SIG-M5 (cell line): ENCODE results near the gene IER3IP1.
"Not testable (repeated sequence)": the region's sequence is repeated elsewhere in the genome, so short reads cannot be mapped to it uniquely, and the experiment has no call there.

Source experiments
- DNase-seq: peaks from one replicate; lab custom pipeline; 2025; lab: John Stamatoyannopoulos, UW

The IER3IP1 gene

DNA sequence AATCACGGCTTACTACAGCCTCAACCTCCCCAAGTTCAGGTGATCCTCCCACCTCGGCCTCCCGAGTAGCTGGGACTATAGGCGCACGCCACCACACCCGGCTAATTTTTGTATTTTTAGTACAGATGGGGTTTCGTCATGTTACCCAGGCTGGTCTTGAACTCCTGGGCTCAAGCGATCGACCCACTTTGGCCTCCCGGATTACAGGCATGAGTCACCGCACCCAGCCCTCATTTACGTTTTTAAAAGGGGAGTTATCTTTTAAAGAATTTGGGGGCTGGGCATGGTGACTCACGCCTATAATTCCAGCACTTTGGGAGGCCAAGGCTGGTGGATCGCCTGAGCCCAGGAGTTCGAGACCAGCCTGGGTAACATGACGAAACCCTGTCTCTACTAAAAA, 17.8 kb downstream of the IER3IP1 start:
- DNase-seq, result not testable (repeated sequence)

- DNase-seq, result no peak
Observed at GRCh38 chr18:47151439-47151838, 24.7 kb downstream of the IER3IP1 start.

- no peak for DNase-seq
Observed at GRCh38 chr18:47150824-47151366, 25.3 kb downstream of the IER3IP1 start.

DNA sequence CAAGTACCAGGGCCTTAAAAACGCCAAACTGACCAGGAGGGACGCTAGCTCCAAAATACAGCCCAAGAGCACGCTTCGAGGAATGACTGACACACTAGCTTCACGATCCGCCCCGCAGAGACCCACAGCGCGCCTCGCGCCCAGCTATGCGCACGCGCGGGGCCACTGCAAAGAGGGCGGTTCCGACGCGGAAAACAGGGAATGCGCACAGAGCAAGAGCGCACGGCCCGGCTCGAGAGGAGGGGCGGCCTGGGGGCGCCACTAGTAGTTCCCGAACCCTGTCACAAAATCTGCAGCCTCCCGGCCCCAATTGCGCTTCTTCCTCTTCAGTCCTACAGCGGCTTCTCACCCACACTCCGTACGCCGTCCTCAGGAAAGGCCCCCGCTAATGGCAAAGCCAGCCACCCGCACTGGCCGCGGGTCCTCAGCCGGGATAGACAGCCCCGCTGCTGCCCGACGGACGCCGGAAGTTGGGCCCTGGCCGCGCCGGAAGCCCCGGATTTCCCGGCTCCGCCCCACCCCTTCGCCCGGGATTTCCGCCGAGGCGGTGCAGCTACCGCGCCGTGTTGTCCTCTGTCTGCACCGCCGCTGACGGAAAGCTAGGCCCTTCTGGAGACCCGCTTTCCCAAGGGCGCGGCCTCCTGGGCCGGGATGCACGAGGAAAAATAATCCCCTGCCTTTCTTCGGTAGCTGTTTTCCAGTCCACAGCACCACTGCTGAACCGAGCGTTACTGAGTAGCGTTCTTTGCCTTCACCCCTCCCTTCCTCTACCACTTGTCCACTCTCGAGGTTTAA, 25.9 kb downstream of the IER3IP1 start, which contains the start of gene HDHD2:
Gene HDHD2, minus strand, starts transcription at position 472 of the 795 bp plus-strand sequence. CDS start 14,061 bp downstream, outside the sequence.
- peak; percentile 23 for DNase-seq

DNA sequence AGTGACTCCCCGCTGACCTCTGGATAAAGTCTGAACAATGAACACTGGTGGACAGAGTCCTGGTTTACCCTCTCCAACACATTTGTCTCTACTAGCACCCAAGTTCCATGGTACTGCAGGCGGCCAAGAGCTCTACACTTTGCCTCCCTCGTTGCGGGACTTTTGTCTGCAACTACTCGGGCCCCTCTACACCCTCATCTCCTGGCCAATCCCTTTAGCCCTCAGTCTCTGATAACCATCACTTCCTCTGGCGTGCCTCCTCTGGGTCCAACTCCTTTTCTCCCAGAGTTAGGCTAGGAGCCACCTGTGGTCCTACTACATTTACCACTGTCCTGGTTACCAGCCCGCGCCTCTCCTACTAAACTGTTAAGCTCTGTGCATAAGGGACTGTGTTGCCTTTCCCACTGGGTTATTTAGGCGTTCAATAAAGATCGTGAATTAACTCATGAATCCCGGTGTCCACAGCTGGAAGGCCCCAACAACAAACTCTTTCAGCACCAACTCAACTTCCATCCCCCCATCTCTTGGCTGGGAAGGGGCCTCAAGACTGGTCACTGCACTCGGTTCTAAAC, 26.6 kb downstream of the IER3IP1 start:
- DNase-seq, result no peak

DNA sequence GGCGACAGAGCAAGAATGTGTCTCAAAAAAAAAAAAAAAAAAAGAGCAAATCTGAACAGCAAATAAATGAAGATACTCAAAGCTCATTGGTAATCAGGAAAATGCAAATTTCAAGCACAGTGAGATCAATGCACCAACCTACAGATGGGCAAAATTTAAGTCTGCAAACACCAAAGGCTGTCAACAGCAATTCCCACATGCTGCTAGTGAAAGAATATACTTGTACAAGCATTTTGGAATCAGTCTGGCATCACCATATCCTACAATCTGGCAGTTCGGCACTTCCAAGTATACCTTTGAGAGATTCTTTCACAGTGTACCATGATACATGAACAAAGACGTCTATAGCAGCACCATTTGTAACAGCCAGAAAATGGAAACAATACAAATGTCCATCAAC, 30.0 kb downstream of the IER3IP1 start:
- no peak for DNase-seq

DNA sequence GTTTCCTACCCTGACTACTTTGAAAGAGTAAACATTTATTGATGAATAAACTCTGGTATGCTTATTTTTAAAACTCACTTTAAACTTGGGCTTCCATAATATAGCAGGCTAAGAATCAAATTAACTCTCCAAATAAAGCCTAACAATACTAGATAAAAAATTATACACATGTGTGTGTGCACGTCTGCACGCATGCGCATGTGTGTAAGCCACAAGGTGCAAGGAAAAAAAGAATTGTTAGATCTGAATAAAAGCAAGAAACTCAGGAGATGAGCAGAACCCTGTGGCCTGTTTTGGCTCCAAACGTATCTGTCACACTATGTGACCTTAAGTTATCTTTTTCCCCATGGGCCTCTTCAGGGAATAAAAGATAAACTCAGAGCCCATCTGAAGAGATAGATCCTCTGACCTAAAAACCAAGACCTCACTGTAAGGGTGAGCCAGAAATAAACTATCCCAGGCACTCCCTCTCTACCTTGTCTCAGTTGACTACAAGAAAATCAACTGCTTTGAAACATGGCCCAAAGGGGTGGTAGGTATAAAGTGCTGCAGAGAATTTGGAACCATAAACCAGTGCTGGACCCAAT, 32.2 kb downstream of the IER3IP1 start:
- DNase-seq, result no peak

- DNase-seq, result no peak
Observed at GRCh38 chr18:47143153-47143552, 33.0 kb downstream of the IER3IP1 start.

DNA sequence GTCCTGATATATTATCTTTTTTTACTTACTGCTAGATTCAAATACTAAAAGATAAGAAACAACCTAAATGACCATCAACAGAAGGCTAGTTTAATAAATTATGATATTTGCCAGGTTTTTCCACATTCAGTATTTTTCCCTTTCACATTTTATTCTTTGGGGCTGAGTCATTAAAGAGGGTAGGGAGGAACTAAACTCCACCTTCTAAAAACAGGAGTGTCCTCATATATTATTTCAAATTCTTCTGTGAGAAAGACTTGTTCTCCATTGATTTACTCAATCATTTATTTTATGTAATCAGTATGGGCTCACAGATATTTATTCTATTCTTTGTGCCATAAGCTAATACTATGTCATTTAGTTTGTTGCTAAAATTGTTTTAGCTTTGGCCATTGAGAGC, 34.9 kb downstream of the IER3IP1 start:
- no peak for DNase-seq

DNA sequence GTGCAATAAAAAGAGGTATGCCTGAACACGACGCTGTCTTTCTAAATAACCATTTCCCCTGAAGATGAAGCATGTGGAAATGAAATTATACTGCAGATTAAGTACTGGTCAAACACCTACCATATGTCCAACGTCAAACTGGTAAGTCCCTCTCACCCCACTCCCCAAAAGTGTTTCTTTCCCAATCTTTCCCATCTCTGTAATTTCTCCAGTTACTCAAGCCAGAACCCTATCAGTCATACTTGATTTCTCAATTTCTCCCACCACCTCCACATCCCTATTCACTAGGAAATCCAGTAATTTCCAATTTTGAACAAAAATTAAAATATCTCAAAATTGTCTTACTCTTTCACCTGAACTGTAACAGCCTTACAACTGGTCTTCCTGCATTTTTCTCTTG, 55.0 kb downstream of the IER3IP1 start:
- no peak for DNase-seq

GRCh38 chr18:47120428-47120827, 55.7 kb downstream of the IER3IP1 start:
- DNase-seq, result no peak

DNA sequence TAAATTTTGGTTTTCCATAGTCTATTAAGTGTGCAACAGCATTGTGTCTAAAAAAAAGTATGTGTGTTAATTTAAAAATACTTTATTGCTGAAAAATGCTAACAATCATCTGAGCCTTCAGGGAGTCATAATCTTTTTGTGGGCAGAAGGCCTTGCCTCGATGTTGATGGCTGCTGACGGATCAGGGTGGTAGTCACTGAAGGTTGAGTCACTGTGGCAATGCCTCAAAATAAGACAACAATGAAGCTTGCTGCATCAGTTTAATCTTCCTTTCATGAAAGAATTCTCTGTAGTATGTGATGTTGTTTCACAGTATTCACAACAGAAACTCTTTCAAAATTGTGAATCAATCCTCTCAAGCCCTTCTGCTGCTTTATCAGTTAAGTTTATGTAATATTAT, 57.2 kb downstream of the IER3IP1 start:
- no peak for DNase-seq

DNA sequence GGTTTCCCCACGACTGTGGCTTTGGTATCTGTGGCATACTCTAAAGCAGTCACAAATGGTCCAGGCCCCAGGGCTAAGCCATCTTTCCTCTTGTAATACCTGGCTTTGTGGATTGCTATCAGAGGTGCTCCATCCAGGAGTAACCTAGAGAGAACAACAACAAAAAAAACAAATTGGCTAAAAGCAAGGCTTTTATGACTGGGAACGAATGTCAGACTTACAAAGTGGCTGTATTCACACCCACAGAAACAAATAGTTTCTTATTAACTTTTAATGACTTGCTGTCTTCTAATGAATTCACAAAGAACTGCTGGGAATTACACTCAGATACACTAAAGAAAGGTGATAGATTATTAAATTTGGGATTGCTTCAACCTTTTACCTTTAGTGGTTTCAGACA, 61.0 kb downstream of the IER3IP1 start:
- no peak for DNase-seq

GRCh38 chr18:47113796-47114540, 62.2 kb downstream of the IER3IP1 start:
- no peak for DNase-seq

- DNase-seq, result no peak
Observed at GRCh38 chr18:47110492-47111274, 65.5 kb downstream of the IER3IP1 start.

DNA sequence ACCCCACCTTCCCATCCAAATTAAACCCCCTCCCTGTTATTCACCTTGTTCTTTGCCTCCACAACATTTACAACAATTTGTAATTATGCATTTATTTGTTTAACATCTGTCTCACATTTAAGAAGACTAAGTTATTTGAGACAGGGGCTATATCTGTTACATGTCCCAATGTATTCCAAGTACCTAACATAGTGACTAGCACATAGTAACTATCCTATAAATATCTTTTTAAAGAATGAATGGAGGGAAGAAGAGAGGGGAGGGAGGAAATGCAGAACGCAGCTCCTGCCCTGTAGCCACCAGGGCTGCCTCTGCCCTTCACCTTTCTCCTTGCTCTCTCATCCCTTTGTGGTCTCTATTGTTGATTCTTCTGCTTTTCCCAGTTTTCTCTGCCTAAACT, 66.4 kb downstream of the IER3IP1 start:
- DNase-seq, result no peak

DNA sequence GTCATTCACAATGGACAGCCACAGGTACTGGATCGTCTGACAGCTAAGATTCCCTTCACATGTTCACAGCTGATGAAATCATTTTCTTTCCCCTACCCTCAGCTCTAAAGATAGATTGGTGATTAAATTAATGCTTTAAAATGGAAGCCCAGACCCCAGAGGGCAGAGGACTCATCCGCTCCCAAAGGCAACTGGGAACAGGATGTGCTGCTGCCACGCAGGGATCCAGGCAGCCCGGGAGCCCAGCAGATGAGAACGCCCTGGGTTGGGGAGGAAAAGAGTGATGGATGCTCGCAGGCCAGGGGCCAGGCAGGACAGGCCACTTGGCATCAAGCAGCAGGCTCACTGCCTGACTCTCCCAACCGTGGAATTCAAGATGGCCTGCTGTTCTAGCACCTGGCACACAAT, 67.2 kb downstream of the IER3IP1 start:
- DNase-seq, result no peak

- DNase-seq, result no peak
Observed at GRCh38 chr18:47108373-47108772, 67.8 kb downstream of the IER3IP1 start.
